ENCODE data around the gene CSTF1. TPM values are rescaled to one million over a fixed set of nuclear protein-coding genes. Genes with fewer than 3 reads are reported as not detected.

The CSTF1 gene
- total and polyA plus RNA-seq, 2 donors (not counting 3 experiments of a cell fraction or from before 2014, with no cell fraction given) = 39.6 to 49.3 TPM

GRCh38 chr20:56447227-56447626, 54.8 kb downstream of the CSTF1 start:
- no peak overlapping the region for H3K9ac ChIP-seq (replicated peaks; ENCODE audit: extremely low read depth, insufficient read depth, low read length)
- H3K9me1 ChIP-seq (replicated peaks; ENCODE audit: control insufficient read depth, extremely low read depth, insufficient read depth, low read length) = no peaks in the 10 kb centered on the region
- DNase-seq (ENCODE audit: low read depth, low spot score) = no peak
- dilution Hi-C loops (cut with MboI; ENCODE audit: extremely low pct_ligation_motif_present, low sequenced_read_pairs) = no loop called here
- no peak for FAIRE-seq
- no peak for TF ChIP-seq FOS (IDR thresholded peaks at IDR 0.05; ENCODE audit: borderline replicate concordance, insufficient read depth, low read length)
- no peak for TF ChIP-seq EZH2 (IDR thresholded peaks at IDR 0.05; ENCODE audit: borderline replicate concordance, low read depth, low read length, severe bottlenecking)
- TF ChIP-seq JUN (IDR thresholded peaks at IDR 0.05; ENCODE audit: borderline replicate concordance, insufficient read depth, insufficient read length, low read depth) = no peak
- no peaks in the 10 kb centered on the region for H3K9me3 ChIP-seq (replicated peaks; ENCODE audit: control insufficient read depth, insufficient read depth, low read length)
- no peaks in the 10 kb centered on the region for H4K20me1 ChIP-seq (replicated peaks; ENCODE audit: control insufficient read depth, extremely low read depth, insufficient read depth, low read length)
- H3K27me3 ChIP-seq (ENCODE audit: control insufficient read depth in 2 of 2, insufficient read depth in 2 of 2, low read length in 2 of 2) = peaks cover 0 to 10% of the 10 kb centered on the region in 2 experiments
- H3K4me2 ChIP-seq (ENCODE audit: insufficient read depth, low read length) = no peak overlapping the region
- no peaks in the 10 kb centered on the region for H3K4me1 ChIP-seq (ENCODE audit: control insufficient read depth, extremely low read depth, insufficient read depth, low read length)
- H3K27ac ChIP-seq (ENCODE audit: insufficient read depth, low read depth, low read length) = no peak overlapping the region
- no peaks in the 10 kb centered on the region for H3K36me3 ChIP-seq (ENCODE audit: control insufficient read depth in 2 of 2, extremely low read depth in 1 of 2, insufficient read depth in 2 of 2, low read length in 2 of 2)
- CTCF ChIA-PET = interaction anchor here (0.8 kb wide), 1 partner anchor 28 kb away, joined by 3 read pairs; no protein-coding TSS in a partner anchor
- BruUV-seq (replicated peaks) = no TSS peak
- no peak overlapping the region for H2AFZ ChIP-seq (ENCODE audit: low read depth, low read length)
- no peak overlapping the region for H3K4me3 ChIP-seq (replicated peaks in 1 of 3; ENCODE audit: insufficient read depth in 1 of 3, low read depth in 1 of 3, low read length in 3 of 3)
- no peaks in the 10 kb centered on the region for H3K79me2 ChIP-seq (ENCODE audit: control insufficient read depth, insufficient read depth, low read length)
- intact Hi-C loops (cut with micrococcal nuclease) = no loop called here
- POLR2A ChIA-PET = no interaction called here

DNA sequence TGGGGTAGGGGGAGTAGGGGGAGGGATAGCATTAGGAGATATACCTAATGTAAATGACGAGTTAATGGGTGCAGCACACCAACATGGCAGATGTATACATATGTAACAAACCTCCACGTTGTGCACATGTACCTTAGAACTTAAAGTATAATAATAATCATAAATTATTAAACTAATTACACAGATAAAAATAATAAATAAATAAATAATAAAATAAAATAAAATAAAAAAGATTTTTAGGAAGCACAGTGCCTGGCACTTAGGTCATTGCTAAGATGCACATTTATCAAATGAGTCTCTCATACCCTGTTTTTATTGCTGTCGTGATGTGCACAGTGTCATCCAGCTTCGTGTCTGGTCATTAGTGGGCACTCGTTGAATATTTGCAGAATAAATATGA, 57.0 kb downstream of the CSTF1 start:
- ChIA-PET CTCF (no interaction called here), POLR2A (no interaction called here)
- H3K27ac ChIP-seq (ENCODE audit: insufficient read depth, low read depth, low read length) = no peak overlapping the region
- FAIRE-seq (no peak), DNase-seq (ENCODE audit: low read depth, low spot score) (no peak)
- H3K4me1 ChIP-seq (ENCODE audit: control insufficient read depth, extremely low read depth, insufficient read depth, low read length) = no peaks in the 10 kb centered on the region
- no peak overlapping the region for H3K4me2 ChIP-seq (ENCODE audit: insufficient read depth, low read length)
- no peaks in the 10 kb centered on the region for H3K9me3 ChIP-seq (replicated peaks; ENCODE audit: control insufficient read depth, insufficient read depth, low read length)
- intact Hi-C loops (cut with micrococcal nuclease) = no loop called here
- no peak overlapping the region for H2AFZ ChIP-seq (ENCODE audit: low read depth, low read length)
- no peak for TF ChIP-seq POLR2AphosphoS5 (IDR thresholded peaks at IDR 0.05; ENCODE audit: insufficient read depth, low read depth, low read length)
- TF ChIP-seq JUN (IDR thresholded peaks at IDR 0.05; ENCODE audit: borderline replicate concordance, insufficient read depth, insufficient read length, low read depth) = no peak
- TF ChIP-seq MAX (IDR thresholded peaks at IDR 0.05; ENCODE audit: insufficient read depth, insufficient read length) = no peak
- TF ChIP-seq, protein P1, sequence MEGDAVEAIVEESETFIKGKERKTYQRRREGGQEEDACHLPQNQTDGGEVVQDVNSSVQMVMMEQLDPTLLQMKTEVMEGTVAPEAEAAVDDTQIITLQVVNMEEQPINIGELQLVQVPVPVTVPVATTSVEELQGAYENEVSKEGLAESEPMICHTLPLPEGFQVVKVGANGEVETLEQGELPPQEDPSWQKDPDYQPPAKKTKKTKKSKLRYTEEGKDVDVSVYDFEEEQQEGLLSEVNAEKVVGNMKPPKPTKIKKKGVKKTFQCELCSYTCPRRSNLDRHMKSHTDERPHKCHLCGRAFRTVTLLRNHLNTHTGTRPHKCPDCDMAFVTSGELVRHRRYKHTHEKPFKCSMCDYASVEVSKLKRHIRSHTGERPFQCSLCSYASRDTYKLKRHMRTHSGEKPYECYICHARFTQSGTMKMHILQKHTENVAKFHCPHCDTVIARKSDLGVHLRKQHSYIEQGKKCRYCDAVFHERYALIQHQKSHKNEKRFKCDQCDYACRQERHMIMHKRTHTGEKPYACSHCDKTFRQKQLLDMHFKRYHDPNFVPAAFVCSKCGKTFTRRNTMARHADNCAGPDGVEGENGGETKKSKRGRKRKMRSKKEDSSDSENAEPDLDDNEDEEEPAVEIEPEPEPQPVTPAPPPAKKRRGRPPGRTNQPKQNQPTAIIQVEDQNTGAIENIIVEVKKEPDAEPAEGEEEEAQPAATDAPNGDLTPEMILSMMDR (IDR thresholded peaks at IDR 0.05; ENCODE audit: extremely low read depth in 1 of 2, insufficient read depth in 1 of 2, low read depth in 1 of 2, low read length in 2 of 2) = no peak
- no peak for TF ChIP-seq GATA2 (IDR thresholded peaks at IDR 0.05; ENCODE audit: insufficient read depth, insufficient read length, low read depth, low read length)
- no peak for TF ChIP-seq FOS (IDR thresholded peaks at IDR 0.05; ENCODE audit: borderline replicate concordance, insufficient read depth, low read length)
- no peak for TF ChIP-seq EZH2 (IDR thresholded peaks at IDR 0.05; ENCODE audit: borderline replicate concordance, low read depth, low read length, severe bottlenecking)
- no peak for TF ChIP-seq MYC (IDR thresholded peaks at IDR 0.05; ENCODE audit: low read depth, low read length)
- no peak overlapping the region for H3K4me3 ChIP-seq (replicated peaks in 1 of 3; ENCODE audit: insufficient read depth in 1 of 3, low read depth in 1 of 3, low read length in 3 of 3)
- H3K79me2 ChIP-seq (ENCODE audit: control insufficient read depth, insufficient read depth, low read length) = no peaks in the 10 kb centered on the region
- H3K27me3 ChIP-seq (ENCODE audit: control insufficient read depth in 2 of 2, insufficient read depth in 2 of 2, low read length in 2 of 2) = peaks cover 0 to 11% of the 10 kb centered on the region in 2 experiments
- no peak overlapping the region for H3K9ac ChIP-seq (replicated peaks; ENCODE audit: extremely low read depth, insufficient read depth, low read length)
- no peaks in the 10 kb centered on the region for H4K20me1 ChIP-seq (replicated peaks; ENCODE audit: control insufficient read depth, extremely low read depth, insufficient read depth, low read length)
- no peaks in the 10 kb centered on the region for H3K36me3 ChIP-seq (ENCODE audit: control insufficient read depth in 2 of 2, extremely low read depth in 1 of 2, insufficient read depth in 2 of 2, low read length in 2 of 2)
- BruUV-seq (replicated peaks) = no TSS peak
- dilution Hi-C loops (cut with MboI; ENCODE audit: extremely low pct_ligation_motif_present, low sequenced_read_pairs) = no loop called here
- no peaks in the 10 kb centered on the region for H3K9me1 ChIP-seq (replicated peaks; ENCODE audit: control insufficient read depth, extremely low read depth, insufficient read depth, low read length)
